IMR-90 (cell line): ENCODE results near the gene ECSCR.

Source experiments
- CEBPB ChIP-seq: IDR thresholded peaks from 2 replicates; pipeline ENCODE4 v1.6.1; 2012; ENCODE audit warnings: low read depth, low read length, improper control_type of control experiment
- MXI1 ChIP-seq: IDR thresholded peaks from 2 replicates; pipeline ENCODE4 v1.6.1; 2012; ENCODE audit warnings: low read depth, mild to moderate bottlenecking, low read length, moderate library complexity, borderline replicate concordance
- POLR2A ChIP-seq: IDR thresholded peaks from 2 replicates; pipeline ENCODE4 v1.6.1; 2012; ENCODE audit warnings: mild to moderate bottlenecking, low read depth, low read length
- RAD21 ChIP-seq: IDR thresholded peaks from 2 replicates; pipeline ENCODE4 v1.6.1; 2012; ENCODE audit warnings: low read length, improper control_type of control experiment
- RCOR1 ChIP-seq: IDR thresholded peaks from 2 replicates; pipeline ENCODE4 v1.6.1; 2012; ENCODE audit warnings: mild to moderate bottlenecking, low read length, improper control_type of control experiment; ENCODE audit not compliant: insufficient replicate concordance
- RFX5 ChIP-seq: IDR thresholded peaks from 2 replicates; pipeline ENCODE4 v1.8.0; 2012; ENCODE audit warnings: low read depth, mild to moderate bottlenecking, low read length, moderate library complexity
- TF ChIP-seq, protein P1 (sequence below): conservative IDR thresholded peaks from 2 replicates; pipeline ENCODE4 v1.5.1; 2012; ENCODE audit warnings: mild to moderate bottlenecking, low read depth, low read length, improper control_type of control experiment

DNA sequence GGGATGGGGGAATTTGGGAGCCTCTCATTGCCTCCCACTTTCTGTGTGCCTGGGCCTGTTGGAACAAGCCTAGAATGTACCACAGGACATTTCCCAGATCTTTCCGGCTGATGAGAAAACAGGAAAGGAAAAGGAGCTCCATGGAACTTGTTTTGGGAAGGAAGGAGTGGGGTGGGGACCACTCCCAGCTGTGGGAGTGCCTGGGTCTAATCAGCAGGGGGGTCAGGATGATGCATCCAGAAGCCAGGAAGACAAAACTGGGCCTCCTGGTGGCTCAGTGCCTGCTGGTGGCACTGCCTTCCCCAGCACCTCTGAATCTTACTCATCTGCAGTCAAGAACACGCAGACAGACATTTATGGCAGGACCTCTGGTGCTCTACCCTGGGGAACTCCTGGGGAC, 11.0 kb upstream of the ECSCR start:
- TF ChIP-seq, protein P1, sequence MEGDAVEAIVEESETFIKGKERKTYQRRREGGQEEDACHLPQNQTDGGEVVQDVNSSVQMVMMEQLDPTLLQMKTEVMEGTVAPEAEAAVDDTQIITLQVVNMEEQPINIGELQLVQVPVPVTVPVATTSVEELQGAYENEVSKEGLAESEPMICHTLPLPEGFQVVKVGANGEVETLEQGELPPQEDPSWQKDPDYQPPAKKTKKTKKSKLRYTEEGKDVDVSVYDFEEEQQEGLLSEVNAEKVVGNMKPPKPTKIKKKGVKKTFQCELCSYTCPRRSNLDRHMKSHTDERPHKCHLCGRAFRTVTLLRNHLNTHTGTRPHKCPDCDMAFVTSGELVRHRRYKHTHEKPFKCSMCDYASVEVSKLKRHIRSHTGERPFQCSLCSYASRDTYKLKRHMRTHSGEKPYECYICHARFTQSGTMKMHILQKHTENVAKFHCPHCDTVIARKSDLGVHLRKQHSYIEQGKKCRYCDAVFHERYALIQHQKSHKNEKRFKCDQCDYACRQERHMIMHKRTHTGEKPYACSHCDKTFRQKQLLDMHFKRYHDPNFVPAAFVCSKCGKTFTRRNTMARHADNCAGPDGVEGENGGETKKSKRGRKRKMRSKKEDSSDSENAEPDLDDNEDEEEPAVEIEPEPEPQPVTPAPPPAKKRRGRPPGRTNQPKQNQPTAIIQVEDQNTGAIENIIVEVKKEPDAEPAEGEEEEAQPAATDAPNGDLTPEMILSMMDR = no peak
- no peak for TF ChIP-seq RFX5
- TF ChIP-seq POLR2A = no peak; the same call in 1 of the 2 replicates
- TF ChIP-seq RAD21 = no peak
- no peak for TF ChIP-seq MXI1
- no peak for TF ChIP-seq RCOR1
- no peak for TF ChIP-seq CEBPB
